PFSK-1 (cell line): ENCODE results near the gene RLBP1.

Experiments used
- FOXP2 ChIP-seq: optimal IDR thresholded peaks from 2 replicates; pipeline ENCODE3; 2011; ENCODE audit warnings: borderline replicate concordance, control low read depth, inconsistent platforms; ENCODE audit not compliant: insufficient read depth; ENCODE audit errors: extremely low read length, extremely low read depth
- POLR2AphosphoS5 ChIP-seq: IDR thresholded peaks from 2 replicates; pipeline ENCODE4 v1.6.1; 2012; ENCODE audit warnings: low read depth, mild to moderate bottlenecking, control low read depth, low read length, moderate library complexity
- REST ChIP-seq, 2 experiments: IDR thresholded peaks; 2 replicates each; pipeline versions ENCODE4 v1.6.1 to v1.8.0; 2011 to 2012; ENCODE audit warnings: low read depth in 2 of 2, low read length in 2 of 2, control low read depth in 1 of 2, inconsistent platforms in 1 of 2, mild to moderate bottlenecking in 1 of 2, moderate library complexity in 1 of 2; ENCODE audit not compliant: insufficient read depth in 1 of 2
- SIN3A ChIP-seq: IDR thresholded peaks from 2 replicates; pipeline ENCODE4 v1.6.1; 2012; ENCODE audit warnings: mild to moderate bottlenecking, low read length, moderate library complexity, borderline replicate concordance; ENCODE audit not compliant: insufficient read depth
- TAF1 ChIP-seq: IDR thresholded peaks from 2 replicates; pipeline ENCODE4 v1.6.1; 2012; ENCODE audit warnings: low read length, control low read depth, borderline replicate concordance; ENCODE audit not compliant: insufficient read depth

The RLBP1 gene

DNA sequence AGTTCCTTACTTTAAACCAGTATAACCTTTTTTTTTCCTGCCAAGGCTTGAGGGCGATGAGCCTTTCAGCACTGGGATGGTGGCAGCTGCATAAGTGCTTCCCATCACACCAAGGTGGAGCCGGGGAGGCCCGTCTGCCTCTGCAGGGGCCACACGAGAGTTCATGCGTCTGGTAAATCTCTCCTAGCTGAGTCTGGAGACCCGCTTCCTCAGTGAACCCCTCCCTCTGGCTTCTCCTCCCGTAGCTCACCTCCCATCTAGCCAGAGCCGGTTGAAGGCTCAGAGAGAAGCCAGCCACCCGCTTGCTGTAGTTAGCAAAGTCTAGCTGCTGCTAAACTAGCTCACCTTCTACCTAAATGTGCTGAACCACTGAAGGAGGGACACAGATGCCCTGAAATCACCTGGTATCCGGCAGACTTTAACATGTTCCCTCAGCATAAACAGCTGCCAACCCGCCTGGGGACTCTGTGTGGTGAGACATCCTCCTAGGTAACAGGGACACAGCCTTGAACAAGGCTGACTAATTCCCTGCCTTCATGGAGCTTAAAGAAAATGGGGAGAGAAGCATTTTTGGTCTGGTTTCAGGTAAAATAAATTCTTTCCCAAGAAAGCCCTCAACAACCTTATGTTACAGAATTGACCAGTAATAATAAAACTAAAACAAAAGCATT lies 42.9 kb downstream of the RLBP1 start:
- TF ChIP-seq SIN3A (no peak), FOXP2 (no peak), POLR2AphosphoS5 (no peak), REST (IDR thresholded peaks at IDR 0.05; ENCODE audit: insufficient read depth in 1 of 2, low read depth in 2 of 2, low read length in 2 of 2) (no peak), TAF1 (no peak)

GRCh38 chr15:89177633-89178306 lies 43.6 kb downstream of the RLBP1 start:
- TF ChIP-seq POLR2AphosphoS5 (no peak), TAF1 (no peak), REST (IDR thresholded peaks at IDR 0.05; ENCODE audit: insufficient read depth in 1 of 2, low read depth in 2 of 2, low read length in 2 of 2) (no peak), SIN3A (no peak), FOXP2 (no peak)

DNA sequence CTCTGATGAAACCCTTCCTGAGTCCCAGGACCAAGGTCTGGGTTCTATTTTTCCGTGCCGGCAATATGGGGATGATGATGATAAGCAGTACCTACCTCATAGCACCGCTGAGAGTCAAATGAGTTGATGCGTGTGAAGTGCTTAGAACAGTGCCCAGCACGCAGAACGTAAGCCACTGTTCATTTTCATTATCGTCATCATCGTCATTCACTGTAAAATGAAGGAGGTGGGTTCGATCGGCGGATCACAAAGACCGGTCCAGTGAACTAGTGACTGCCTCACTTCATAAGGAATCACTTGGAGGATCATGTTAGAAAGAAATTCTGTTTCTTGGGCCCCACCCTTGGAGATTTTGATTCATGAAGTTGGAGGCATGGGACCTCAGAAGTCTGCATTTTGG lies 44.3 kb downstream of the RLBP1 start:
- TF ChIP-seq POLR2AphosphoS5, result no peak
- no peak for TF ChIP-seq TAF1
- no peak for TF ChIP-seq REST (IDR thresholded peaks at IDR 0.05; ENCODE audit: insufficient read depth in 1 of 2, low read depth in 2 of 2, low read length in 2 of 2)
- no peak for TF ChIP-seq SIN3A
- no peak for TF ChIP-seq FOXP2

DNA sequence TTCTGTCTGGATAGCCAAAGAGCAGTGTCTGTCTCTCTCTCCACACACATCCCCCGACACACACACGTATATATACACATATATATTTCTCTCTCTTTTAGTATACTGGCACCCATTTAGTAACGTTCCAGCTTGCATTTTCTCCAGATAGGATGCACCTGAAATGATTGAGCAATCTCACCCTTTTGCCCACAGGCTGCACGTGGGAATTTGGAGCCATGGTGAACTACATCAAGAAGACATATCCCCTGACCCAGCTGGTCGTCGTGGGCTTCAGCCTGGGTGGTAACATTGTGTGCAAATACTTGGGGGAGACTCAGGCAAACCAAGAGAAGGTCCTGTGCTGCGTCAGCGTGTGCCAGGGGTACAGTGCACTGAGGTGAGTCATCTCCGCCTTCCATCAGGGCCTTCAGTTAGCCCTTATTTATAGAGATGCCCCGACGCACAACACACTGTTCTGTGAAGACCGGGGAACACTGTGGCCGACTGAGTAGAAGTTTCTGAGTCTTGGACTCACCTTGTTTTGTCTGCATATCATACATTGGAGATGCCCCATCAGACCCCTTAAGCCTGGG lies 45.7 kb downstream of the RLBP1 start:
- TF ChIP-seq TAF1, result no peak
- no peak for TF ChIP-seq SIN3A
- no peak for TF ChIP-seq FOXP2
- TF ChIP-seq REST (IDR thresholded peaks at IDR 0.05; ENCODE audit: insufficient read depth in 1 of 2, low read depth in 2 of 2, low read length in 2 of 2), result no peak
- TF ChIP-seq POLR2AphosphoS5, result no peak
